Smooth muscle cell (in vitro differentiated cells): ENCODE results near the gene LCOR. TPM values are rescaled to one million over a fixed set of nuclear protein-coding genes. Genes with fewer than 3 reads are reported as not detected.

Experiments
- DNase-seq: peaks from one replicate; lab custom pipeline; 2025; ENCODE audit not compliant: unreplicated experiment; lab: John Stamatoyannopoulos, UW
- H2AFZ ChIP-seq: fragments of 200-600 bp; sonication (generic); 2 replicates; pipeline ENCODE4 v1.6.0; 2016; ENCODE audit warnings: antibody characterized with exemption, low read depth, mild to moderate bottlenecking
- H3F3A ChIP-seq: fragments of 200-600 bp; sonication (generic); 2 replicates; pipeline ENCODE4 v1.6.0; 2017; ENCODE audit warnings: antibody characterized with exemption, low read depth
- H3K27ac ChIP-seq: fragments of 200-600 bp; sonication (generic); 2 replicates; pipeline ENCODE4 v1.5.1; 2016; ENCODE audit warnings: low read depth, mild to moderate bottlenecking
- H3K27me3 ChIP-seq: fragments of 200-600 bp; sonication (generic); 2 replicates; pipeline ENCODE4 v1.6.1; 2016; ENCODE audit warnings: low read depth, mild to moderate bottlenecking
- H3K36me3 ChIP-seq: fragments of 200-600 bp; sonication (generic); 2 replicates; pipeline ENCODE4 v1.5.1; 2016; ENCODE audit warnings: low read depth
- H3K4me1 ChIP-seq: fragments of 200-600 bp; sonication (generic); 2 replicates; pipeline ENCODE4 v1.5.1; 2016; ENCODE audit warnings: low read depth
- H3K4me2 ChIP-seq: fragments of 200-600 bp; sonication (generic); 2 replicates; pipeline ENCODE4 v1.6.0; 2016; ENCODE audit warnings: mild to moderate bottlenecking
- H3K4me3 ChIP-seq: fragments of 200-600 bp; sonication (generic); 2 replicates; pipeline ENCODE4 v1.5.1; 2016; ENCODE audit warnings: mild to moderate bottlenecking
- H3K79me2 ChIP-seq: fragments of 200-600 bp; sonication (generic); 2 replicates; pipeline ENCODE4 v1.6.0; 2016; ENCODE audit warnings: low read depth, mild to moderate bottlenecking
- H3K9ac ChIP-seq: fragments of 200-600 bp; sonication (generic); 2 replicates; pipeline ENCODE4 v1.6.0; 2016; ENCODE audit warnings: low read depth
- H3K9me3 ChIP-seq: fragments of 200-600 bp; sonication (generic); replicated peaks from 2 replicates; pipeline ENCODE4 v1.5.1; 2016; ENCODE audit warnings: low read depth
- H4K20me1 ChIP-seq: fragments of 200-600 bp; sonication (generic); 2 replicates; pipeline ENCODE4 v1.6.0; 2016; ENCODE audit warnings: low read depth
- CTCF ChIP-seq: fragments of 200-600 bp; sonication (generic); IDR thresholded peaks from 2 replicates; pipeline ENCODE4 v1.5.1; 2017; ENCODE audit warnings: borderline replicate concordance, mild to moderate bottlenecking, antibody characterized with exemption; ENCODE audit not compliant: insufficient read depth, poor library complexity, severe bottlenecking
- whole genome bisulfite sequencing: methylation state at CpG from one replicate; pipeline ENCODE4 v1.1.7; 2016; ENCODE audit warnings: low lambda C conversion rate; 5-methylcytosine and 5-hydroxymethylcytosine counted together
- polyA plus RNA-seq: library from polyadenylated mRNA; unstranded; fragments of >200 nt; fragmentation: Nextera tagmentation; extraction: Ambion mirVana; gene quantifications from 2 replicates; pipeline ENCODE4 v1.2.1, GENCODE V29; 2016
- total RNA-seq: library from RNA; depleted of rRNA; stranded (reverse); fragments of >200 nt; gene quantifications from 2 replicates; pipeline ENCODE4 v1.2.3, GENCODE V29; 2014

LCOR gene
- total and polyA plus RNA-seq, 2 experiments from 2014 or later, result 10.6 to 27.8 TPM

GRCh38 chr10:96880575-96880974 lies 48.5 kb downstream of the LCOR start:
- Histone ChIP-seq H3F3A (no peaks in the 10 kb centered on the region), H3K9ac (no peak overlapping the region), H3K9me3 (no peaks in the 10 kb centered on the region), H2AFZ (no peak overlapping the region), H3K36me3 (no peaks in the 10 kb centered on the region), H3K4me1 (peaks cover 3% of the 10 kb centered on the region), H4K20me1 (peaks cover 98% of the 10 kb centered on the region), H3K27ac (no peak overlapping the region), H3K4me2 (no peak overlapping the region), H3K4me3 (no peak overlapping the region), H3K27me3 (no peaks in the 10 kb centered on the region), H3K79me2 (peaks cover 97% of the 10 kb centered on the region)
- no peak for DNase-seq
- 98% methylated on average over 2 of the region's 2 CpGs for WGBS
- no peak for TF ChIP-seq CTCF

GRCh38 chr10:96889415-96890171 lies 57.5 kb downstream of the LCOR start:
- Histone ChIP-seq H3K4me1 (no peaks in the 10 kb centered on the region), H4K20me1 (peaks cover 96% of the 10 kb centered on the region), H3K27ac (no peak overlapping the region), H3K9me3 (no peaks in the 10 kb centered on the region), H3K27me3 (no peaks in the 10 kb centered on the region), H2AFZ (no peak overlapping the region), H3K36me3 (peaks cover 8% of the 10 kb centered on the region), H3F3A (no peaks in the 10 kb centered on the region), H3K9ac (no peak overlapping the region), H3K4me3 (no peak overlapping the region), H3K4me2 (no peak overlapping the region), H3K79me2 (peaks cover 95% of the 10 kb centered on the region)
- TF ChIP-seq CTCF, result no peak
- no peak for DNase-seq
- WGBS, result 94% methylated on average over 12 of the region's 12 CpGs

- Histone ChIP-seq H3K27me3 (no peaks in the 10 kb centered on the region), H3K4me3 (no peak overlapping the region), H3F3A (no peaks in the 10 kb centered on the region), H3K9me3 (no peaks in the 10 kb centered on the region), H3K4me1 (no peaks in the 10 kb centered on the region), H3K9ac (no peak overlapping the region), H4K20me1 (peaks cover 96% of the 10 kb centered on the region), H3K36me3 (peaks cover 8% of the 10 kb centered on the region), H2AFZ (no peak overlapping the region), H3K27ac (no peak overlapping the region), H3K4me2 (no peak overlapping the region), H3K79me2 (peaks cover 92% of the 10 kb centered on the region)
- DNase-seq, result no peak
- no peak for TF ChIP-seq CTCF
- WGBS, result 55% methylated on average over 1 of the region's 1 CpG
Observed at GRCh38 chr10:96890172-96890513, 58.0 kb downstream of the LCOR start.

- H3K4me1 ChIP-seq, result no peaks in the 10 kb centered on the region
- TF ChIP-seq CTCF, result no peak
- no peaks in the 10 kb centered on the region for H3K27me3 ChIP-seq
- H3K36me3 ChIP-seq, result peaks cover 8% of the 10 kb centered on the region
- H3F3A ChIP-seq, result no peaks in the 10 kb centered on the region
- H4K20me1 ChIP-seq, result peaks cover 96% of the 10 kb centered on the region
- H3K9ac ChIP-seq, result no peak overlapping the region
- no peaks in the 10 kb centered on the region for H3K9me3 ChIP-seq
- no peak overlapping the region for H2AFZ ChIP-seq
- H3K4me3 ChIP-seq, result no peak overlapping the region
- peaks cover 92% of the 10 kb centered on the region for H3K79me2 ChIP-seq
- H3K27ac ChIP-seq, result no peak overlapping the region
- 98% methylated on average over 3 of the region's 3 CpGs for WGBS
- DNase-seq, result no peak
- no peak overlapping the region for H3K4me2 ChIP-seq
Observed at GRCh38 chr10:96890580-96890979, 58.5 kb downstream of the LCOR start.
